ENCODE results near the gene PHEX.

PHEX gene

DNA sequence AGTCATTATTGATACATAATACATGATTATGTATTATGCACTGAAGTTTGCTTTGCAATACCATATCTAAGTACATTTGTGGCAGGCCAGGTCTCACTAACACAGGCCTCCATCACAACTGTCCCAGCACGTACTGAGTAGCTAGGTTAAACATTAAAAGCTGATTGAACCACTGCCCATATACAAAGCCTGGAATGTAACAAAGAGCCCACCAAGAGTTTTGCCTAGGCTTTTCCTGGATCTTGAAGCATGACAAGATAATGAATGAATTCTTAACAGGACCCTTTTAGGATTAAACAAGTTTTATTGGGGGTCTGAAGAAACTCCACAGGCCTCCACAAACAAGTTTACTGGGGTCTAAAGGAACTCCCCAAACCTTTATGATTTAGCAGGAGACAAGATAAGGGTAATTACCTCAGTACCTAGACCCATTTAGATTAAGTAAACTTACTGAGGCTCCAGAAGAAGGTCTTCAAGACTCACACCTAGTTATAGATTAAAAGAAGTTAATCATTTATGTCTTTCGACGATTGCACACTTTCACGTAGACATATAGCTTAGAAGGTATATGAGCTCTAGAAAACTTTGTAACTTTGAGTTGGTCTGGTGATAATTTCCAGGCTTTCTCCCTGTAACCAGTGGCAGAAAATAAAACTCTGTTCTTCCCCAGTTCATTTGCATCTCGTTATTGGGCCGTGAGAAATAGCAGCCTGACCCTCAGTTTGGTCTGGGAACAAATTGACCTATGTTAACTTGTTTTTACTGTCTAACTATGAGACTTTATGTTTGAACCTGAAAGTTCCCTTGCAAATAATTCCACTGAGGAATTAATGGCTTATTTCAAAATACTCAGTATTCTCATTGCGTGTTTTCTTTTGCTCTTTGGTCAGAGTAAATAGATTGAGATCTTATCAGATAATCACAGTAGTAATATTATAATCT is 84.8 kb downstream of the PHEX start:
- no peak for TF ChIP-seq CTCF (IDR thresholded peaks at IDR 0.05; ENCODE audit: low read depth, low read length)
- H3K4me3 ChIP-seq (ENCODE audit: low read depth, low read length), result no peak overlapping the region

DNA sequence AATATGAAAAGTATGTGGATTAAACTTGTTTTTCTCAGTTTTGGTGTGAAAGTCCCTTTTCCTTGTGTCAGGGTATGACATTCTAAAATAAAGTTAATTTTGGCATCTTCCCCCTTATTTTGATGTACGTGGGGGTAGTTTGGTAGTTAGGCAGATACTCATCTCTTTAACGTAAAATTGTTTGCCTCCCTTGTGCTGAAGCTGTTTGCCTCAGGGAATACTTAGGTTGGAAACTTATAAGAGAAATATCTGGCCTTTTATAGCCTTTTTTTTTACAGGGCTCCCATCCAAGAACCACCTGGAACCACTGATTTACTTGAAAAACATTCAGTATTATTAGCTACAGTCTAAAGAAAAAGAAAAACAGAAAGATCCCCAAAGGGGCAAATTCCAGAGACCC is 85.5 kb downstream of the PHEX start:
- H3K4me3 ChIP-seq (ENCODE audit: low read depth, low read length), result no peak overlapping the region
- TF ChIP-seq CTCF (IDR thresholded peaks at IDR 0.05; ENCODE audit: low read depth, low read length), result no peak

DNA sequence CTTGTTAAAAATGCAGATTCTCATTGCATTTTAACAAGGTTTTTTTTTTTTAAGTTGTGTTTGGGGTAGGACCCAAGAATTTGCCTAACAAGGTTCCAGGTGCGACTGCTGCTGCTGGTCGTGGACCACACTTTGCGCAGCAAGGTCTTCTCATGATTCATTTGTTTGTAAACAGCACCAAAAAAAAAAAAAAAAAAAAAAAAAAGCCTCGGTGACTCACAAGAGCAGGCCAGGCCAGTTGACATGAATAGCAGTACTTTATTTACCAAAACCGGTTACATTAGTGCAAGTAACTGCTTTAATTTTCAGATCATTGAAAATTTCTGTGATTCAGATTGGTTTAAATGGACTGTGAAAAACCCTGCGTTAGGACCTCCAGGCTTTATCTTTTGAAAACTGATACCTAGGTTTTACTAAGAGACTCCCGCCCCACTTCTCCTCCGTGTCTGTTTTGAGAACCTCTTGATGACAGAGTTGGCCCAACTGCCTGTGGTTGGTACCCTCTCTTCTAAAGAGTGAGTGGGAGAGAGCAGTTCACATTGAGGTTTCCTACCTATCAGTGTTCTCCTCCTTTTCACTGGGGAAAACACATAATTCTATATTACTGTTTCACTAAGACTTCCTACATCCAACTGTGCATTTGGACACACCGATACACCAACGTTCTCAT is 86.2 kb downstream of the PHEX start:
- H3K4me3 ChIP-seq (ENCODE audit: low read depth, low read length), result no peak overlapping the region
- no peak for TF ChIP-seq CTCF (IDR thresholded peaks at IDR 0.05; ENCODE audit: low read depth, low read length)

GRCh38 chrX:22121161-22121560 is 89.0 kb downstream of the PHEX start:
- H3K4me3 ChIP-seq (ENCODE audit: low read depth, low read length), result no peak overlapping the region
- TF ChIP-seq CTCF (IDR thresholded peaks at IDR 0.05; ENCODE audit: low read depth, low read length), result no peak

DNA sequence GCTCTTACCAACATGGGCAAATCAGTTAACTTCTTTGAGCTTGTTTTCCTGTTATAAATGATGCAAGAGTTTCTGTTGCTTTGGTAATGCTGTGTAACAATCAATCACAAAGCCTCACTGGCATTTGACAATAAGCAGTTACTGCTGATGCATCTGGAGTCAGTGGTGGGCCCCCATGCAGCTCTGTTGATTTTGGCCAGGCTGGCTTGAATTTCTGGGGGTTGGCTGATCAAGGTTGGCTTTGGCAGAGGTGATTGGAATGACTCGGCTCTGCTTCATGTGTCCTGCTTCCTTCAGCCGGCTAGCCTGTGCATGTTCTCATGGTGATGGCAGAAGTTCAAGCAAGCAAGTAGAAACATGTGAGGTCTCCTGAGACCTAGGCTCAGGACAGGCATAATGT is 90.4 kb downstream of the PHEX start:
- TF ChIP-seq CTCF (IDR thresholded peaks at IDR 0.05; ENCODE audit: low read depth, low read length), result no peak
- H3K4me3 ChIP-seq (ENCODE audit: low read depth, low read length), result no peak overlapping the region

GRCh38 chrX:22124098-22124497 is 92.0 kb downstream of the PHEX start:
- TF ChIP-seq CTCF (IDR thresholded peaks at IDR 0.05; ENCODE audit: low read depth, low read length), result no peak
- no peak overlapping the region for H3K4me3 ChIP-seq (ENCODE audit: low read depth, low read length)

DNA sequence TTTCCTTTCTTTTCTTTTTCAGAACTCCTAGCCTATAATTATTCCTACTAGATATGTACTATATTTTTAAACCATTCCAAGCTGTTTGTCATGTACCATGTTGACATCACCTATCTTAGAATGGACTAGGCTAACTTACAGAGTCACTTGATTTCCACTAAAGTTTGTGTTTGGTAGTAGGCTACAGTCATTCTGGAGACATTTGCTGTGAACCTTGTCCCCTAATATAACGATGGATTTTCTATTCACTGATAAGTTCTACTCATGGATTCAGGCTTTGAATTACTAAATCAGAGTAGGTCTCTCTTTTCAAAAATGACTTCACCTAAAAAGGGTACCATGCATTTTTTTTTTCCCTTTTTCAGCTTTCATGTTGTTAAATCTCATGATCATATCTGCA is 93.4 kb downstream of the PHEX start:
- no peak for TF ChIP-seq CTCF (IDR thresholded peaks at IDR 0.05; ENCODE audit: low read depth, low read length)
- H3K4me3 ChIP-seq (ENCODE audit: low read depth, low read length), result no peak overlapping the region
